Natural killer cell (primary cell): ENCODE measurements around the gene DSG4. TPM values are rescaled to one million over a fixed set of nuclear protein-coding genes. Genes with fewer than 3 reads are reported as not detected.
"Not testable (repeated sequence)": the region's sequence is repeated elsewhere in the genome, so short reads cannot be mapped to it uniquely, and the experiment has no call there.

Source experiments
- ATAC-seq, 3 donors: fragments of 150-1000 bp in 2 of 3; fragments of 200-7000 bp in 1 of 3; cut with Tn5 transposase; 1 replicate in 1 of 3; 2 replicates in 2 of 3; pipeline ENCODE4 v1.10.0; 2021; ENCODE audit warnings: mild to moderate bottlenecking in 2 of 3, moderate library complexity in 2 of 3
- DNase-seq, 2 donors: peaks; one replicate each; pipeline versions ENCODE4 v3.0.0 to v3.0.0-alpha.2; 2013 to 2021; ENCODE audit warnings: mixed read lengths in 1 of 2
- H3K27ac ChIP-seq: one replicate; pipeline ENCODE4 v1.5.1; 2013; ENCODE audit warnings: mild to moderate bottlenecking, low read length
- H3K27me3 ChIP-seq: one replicate; pipeline ENCODE4 v1.6.1; 2013; ENCODE audit warnings: low read length; ENCODE audit not compliant: control insufficient read depth, insufficient read depth
- H3K36me3 ChIP-seq: one replicate; pipeline ENCODE4 v1.6.1; 2013; ENCODE audit warnings: low read length; ENCODE audit not compliant: control insufficient read depth, insufficient read depth
- H3K4me1 ChIP-seq: one replicate; pipeline ENCODE4 v1.6.1; 2013; ENCODE audit warnings: low read length; ENCODE audit not compliant: control insufficient read depth, insufficient read depth
- H3K4me3 ChIP-seq: one replicate; pipeline ENCODE4 v1.5.1; 2013; ENCODE audit warnings: low read length
- H3K9me3 ChIP-seq: one replicate; pipeline ENCODE4 v1.6.1; 2013; ENCODE audit warnings: low read length; ENCODE audit not compliant: control insufficient read depth, insufficient read depth
- H3K27ac Mint-ChIP-seq, 2 donors: one replicate each; pipeline ENCODE4 v1.8.0; 2022; ENCODE audit warnings: mild to moderate bottlenecking in 2 of 2, mixed read lengths in 2 of 2, moderate library complexity in 1 of 2
- H3K27me3 Mint-ChIP-seq, 2 donors: one replicate each; pipeline ENCODE4 v1.8.0; 2022; ENCODE audit warnings: low read depth in 2 of 2, mixed read lengths in 2 of 2
- H3K36me3 Mint-ChIP-seq: one replicate; pipeline ENCODE4 v1.8.0; 2022; ENCODE audit warnings: mixed read lengths
- H3K4me1 Mint-ChIP-seq, 2 donors: one replicate each; pipeline ENCODE4 v1.8.0; 2022; ENCODE audit warnings: mixed read lengths in 2 of 2
- H3K4me3 Mint-ChIP-seq: one replicate; pipeline ENCODE4 v1.8.0; 2022; ENCODE audit warnings: mild to moderate bottlenecking, moderate library complexity, mixed read lengths
- H3K9me3 Mint-ChIP-seq, 2 donors: one replicate each; pipeline ENCODE4 v1.8.0; 2022; ENCODE audit warnings: mixed read lengths in 2 of 2
- CTCF ChIP-seq: fragments of 200-600 bp; IDR thresholded peaks from one replicate; pipeline ENCODE4 v1.8.0; 2022; ENCODE audit warnings: antibody characterized with exemption
- WGBS: methylation state at CpG from one replicate; pipeline ENCODE4 v1.1.7; 2013; ENCODE audit warnings: missing lambda C conversion rate; ENCODE audit not compliant: insufficient coverage; 5-methylcytosine and 5-hydroxymethylcytosine counted together
- intact Hi-C: fragments of 100-400 bp; cut with micrococcal nuclease; formaldehyde crosslinking; loops from one replicate; pipeline ENCODE4 v1.14.2; 2022
- total RNA-seq, 4 donors: library from RNA; stranded (reverse); fragments of 120-200 nt in 1 of 4; gene quantifications; one replicate each; pipeline versions ENCODE4 v1.2.3 to v1.2.4, GENCODE V29; 2013 to 2022

The DSG4 gene
- not detected for total RNA-seq
- not detected for total RNA-seq (2013)

DNA sequence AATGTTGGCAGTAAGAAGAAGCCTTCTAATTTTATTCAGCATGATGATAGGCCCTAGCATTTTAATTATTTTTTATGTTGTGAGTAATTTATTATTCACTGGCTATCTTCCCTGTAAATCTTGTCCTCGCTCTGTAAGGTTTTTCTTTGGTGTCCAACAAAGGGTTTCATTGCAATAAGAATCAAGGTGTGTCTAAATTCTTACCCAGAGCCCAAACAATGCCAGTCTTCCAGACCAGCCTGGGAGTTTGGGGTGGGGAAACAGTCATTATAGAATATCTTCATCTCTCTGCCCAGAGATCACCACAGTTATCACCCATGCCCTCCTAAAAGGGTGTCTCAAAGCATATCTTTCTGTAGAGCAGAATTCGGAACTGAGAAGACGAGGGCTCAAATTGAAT, at the start of gene DSG4:
TSS of gene DSG4 (plus strand) at position 301 of the 400 bp plus-strand sequence. CDS start 135 bp downstream, outside the sequence.
- H3K4me1 Mint-ChIP-seq: no peaks in the 10 kb centered on the region
- DNase-seq (no peak), ATAC-seq (no peak)
- H3K36me3 ChIP-seq: no peaks in the 10 kb centered on the region
- no peak for TF ChIP-seq CTCF
- WGBS: 100% methylated on average over 2 of the region's 3 CpGs
- H3K9me3 Mint-ChIP-seq: peaks cover 2% of the 10 kb centered on the region in 2 donors
- no peak within 1 kb of the TSS for H3K4me3 ChIP-seq
- no peaks in the 10 kb centered on the region for H3K27me3 ChIP-seq
- no peak within 1 kb of the TSS for H3K27ac Mint-ChIP-seq
- H3K9me3 ChIP-seq: no peaks in the 10 kb centered on the region
- no peaks in the 10 kb centered on the region for H3K27me3 Mint-ChIP-seq
- no peak within 1 kb of the TSS for H3K4me3 Mint-ChIP-seq
- no peaks in the 10 kb centered on the region for H3K4me1 ChIP-seq
- H3K36me3 Mint-ChIP-seq: no peaks in the 10 kb centered on the region
- H3K27ac ChIP-seq: no peak within 1 kb of the TSS
- intact Hi-C loops: no loop called here

GRCh38 chr18:31329787-31330438, 46.7 kb upstream of the DSG4 start:
- WGBS: 81% methylated on average over 6 of the region's 7 CpGs
- ATAC-seq: no peak
- intact Hi-C loops: no loop called here

DNA sequence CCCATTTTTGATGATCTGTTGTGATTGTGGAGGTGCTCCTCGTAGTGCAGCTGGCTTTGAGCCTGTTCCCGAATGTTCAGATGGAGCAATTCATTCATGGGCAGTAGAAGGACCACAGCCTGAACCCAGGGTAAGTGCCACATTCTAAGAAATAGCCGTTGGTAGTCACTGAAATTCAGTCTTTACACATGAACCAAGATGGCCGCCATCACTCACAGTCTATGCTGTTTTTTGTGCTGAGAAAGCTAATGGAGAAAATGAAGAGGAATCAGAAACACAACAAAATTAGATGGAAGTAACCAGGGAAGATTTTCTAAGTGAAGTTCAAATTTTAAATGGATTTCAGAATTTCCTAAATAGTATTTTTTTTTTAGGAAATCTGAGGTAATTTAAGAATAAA, 33.1 kb upstream of the DSG4 start:
- H3K4me3 ChIP-seq: no peak overlapping the region
- no peak overlapping the region for H3K27ac ChIP-seq
- TF ChIP-seq CTCF: no peak
- Mint-ChIP-seq H3K4me3 (no peak overlapping the region), H3K4me1 (no peaks in the 10 kb centered on the region), H3K9me3 (peaks cover 5 to 7% of the 10 kb centered on the region in 2 donors), H3K36me3 (no peaks in the 10 kb centered on the region), H3K27ac (no peak overlapping the region), H3K27me3 (no peaks in the 10 kb centered on the region)
- intact Hi-C loops: no loop called here
- no peak for ATAC-seq
- no peaks in the 10 kb centered on the region for H3K4me1 ChIP-seq
- 73% methylated on average over 4 of the region's 4 CpGs for WGBS
- no peaks in the 10 kb centered on the region for H3K36me3 ChIP-seq
- no peaks in the 10 kb centered on the region for H3K9me3 ChIP-seq
- H3K27me3 ChIP-seq: no peaks in the 10 kb centered on the region
- DNase-seq: no peak

More at GRCh38 chr18:31329787-31330438, 46.7 kb upstream of the DSG4 start:
- DNase-seq: no peak
- no peaks in the 10 kb centered on the region for H3K27me3 Mint-ChIP-seq
- no peak for TF ChIP-seq CTCF
- no peaks in the 10 kb centered on the region for H3K27me3 ChIP-seq
- H3K4me1 Mint-ChIP-seq: no peaks in the 10 kb centered on the region
- no peaks in the 10 kb centered on the region for H3K36me3 ChIP-seq
- H3K4me3 Mint-ChIP-seq: no peak overlapping the region
- no peak overlapping the region for H3K27ac Mint-ChIP-seq
- peaks cover 0 to 2% of the 10 kb centered on the region in 2 donors for H3K9me3 Mint-ChIP-seq
- H3K27ac ChIP-seq: no peak overlapping the region
- H3K4me3 ChIP-seq: no peak overlapping the region
- no peaks in the 10 kb centered on the region for H3K9me3 ChIP-seq
- H3K36me3 Mint-ChIP-seq: no peaks in the 10 kb centered on the region
- H3K4me1 ChIP-seq: no peaks in the 10 kb centered on the region

- H3K36me3 ChIP-seq, H3K4me3 ChIP-seq, H3K27me3 Mint-ChIP-seq, H3K4me3 Mint-ChIP-seq, H3K27ac ChIP-seq, DNase-seq, H3K36me3 Mint-ChIP-seq, H3K9me3 ChIP-seq, ATAC-seq, H3K4me1 ChIP-seq, H3K27me3 ChIP-seq, intact Hi-C loops, H3K27ac Mint-ChIP-seq, H3K4me1 Mint-ChIP-seq, H3K9me3 Mint-ChIP-seq: not testable (repeated sequence)
- WGBS: no CpG with 5 or more reads among the region's 17 CpGs
Measured at GRCh38 chr18:31353336-31353735, 23.2 kb upstream of the DSG4 start.
